HepG2 (cell line): Measurements from ENCODE around the gene BLID. TPM values are rescaled to one million over a fixed set of nuclear protein-coding genes. Genes with fewer than 3 reads are reported as not detected.

ENCODE experiments used
- ATAC-seq: fragments of 200-7000 bp; cut with Tn5 transposase; 3 replicates; pipeline ENCODE4 v1.9.1; 2020; ENCODE audit warnings: mild to moderate bottlenecking, moderate library complexity
- BruUV-seq: library from RNA; stranded (reverse); fragments of 400-500 nt; replicated peaks from 2 replicates; lab custom pipeline; 2021; lab: Mats Ljungman, UMichigan
- CTCF ChIA-PET: fragments of 300-600 bp; formaldehyde crosslinking; extraction: SDS; loops from one replicate; lab custom pipeline; 2021; ENCODE audit warnings: low total read pairs, inconsistent platforms, low intra/inter-chr PET ratio; lab: Yijun Ruan, JAX
- POLR2A ChIA-PET: fragments of 350-600 bp; sonication (Branson Sonifier 250); formaldehyde crosslinking; loops from one replicate; lab custom pipeline; 2020; ENCODE audit warnings: antibody characterized with exemption, inconsistent platforms; lab: Yijun Ruan, JAX
- DNase-seq: peaks from one replicate; pipeline ENCODE4 v3.0.0-alpha.2; 2015; ENCODE audit warnings: low spot score
- FAIRE-seq: peaks from 3 replicates; lab custom pipeline; 2011; peaks lifted over from hg19 to GRCh38; lab: Jason Lieb, UNC
- H2AFZ ChIP-seq: one replicate; pipeline ENCODE4 v1.6.1; 2011; ENCODE audit warnings: low read length, inconsistent platforms
- H3K27ac ChIP-seq: fragments of 300-600 bp; 3 replicates; pipeline ENCODE4 v1.8.0; 2011; ENCODE audit warnings: mixed run types, mild to moderate bottlenecking, mixed read lengths, low read length, inconsistent platforms; ENCODE audit not compliant: insufficient read depth; ENCODE audit errors: extremely low read length
- H3K27me3 ChIP-seq, 2 experiments: fragments of 200-600 bp in 1 of 2; 2 replicates in 1 of 2; 3 replicates in 1 of 2; pipeline versions ENCODE4 v1.6.0 to v1.8.0; 2011; ENCODE audit warnings: low read length in 2 of 2, mild to moderate bottlenecking in 2 of 2, moderate library complexity in 2 of 2, inconsistent platforms in 1 of 2; ENCODE audit not compliant: insufficient read depth in 2 of 2, control insufficient read depth in 1 of 2
- H3K36me3 ChIP-seq, 2 experiments: fragments of 200-600 bp in 1 of 2; replicated peaks in 1 of 2; 2 replicates in 1 of 2; 3 replicates in 1 of 2; pipeline versions ENCODE4 v1.5.1 to v1.8.0; 2011; ENCODE audit warnings: low read length in 2 of 2, inconsistent platforms in 1 of 2; ENCODE audit not compliant: insufficient read depth in 2 of 2, control insufficient read depth in 1 of 2
- H3K4me1 ChIP-seq: 2 replicates; pipeline ENCODE4 v1.5.1; 2012; ENCODE audit warnings: low read length, inconsistent platforms; ENCODE audit not compliant: insufficient read depth
- H3K4me2 ChIP-seq: 2 replicates; pipeline ENCODE4 v1.6.0; 2011; ENCODE audit warnings: low read depth, low read length, inconsistent platforms
- H3K4me3 ChIP-seq, 3 experiments: fragments of 200-600 bp in 1 of 3; sonication (generic), shearing (Covaris generic) in 1 of 3; replicated peaks in 1 of 3; 2 replicates each; pipeline ENCODE4 v1.5.1; 2011 to 2016; ENCODE audit warnings: low read length in 3 of 3, inconsistent platforms in 2 of 3, low read depth in 2 of 3, mild to moderate bottlenecking in 2 of 3, control low read depth in 1 of 3, mixed read lengths in 1 of 3; ENCODE audit not compliant: insufficient read depth in 1 of 3
- H3K79me2 ChIP-seq: one replicate; pipeline ENCODE4 v1.6.1; 2011; ENCODE audit warnings: low read length, inconsistent platforms; ENCODE audit not compliant: insufficient read depth
- H3K9ac ChIP-seq: 2 replicates; pipeline ENCODE4 v1.6.0; 2011; ENCODE audit warnings: mild to moderate bottlenecking, low read depth, low read length, inconsistent platforms; ENCODE audit not compliant: insufficient read depth
- H3K9me3 ChIP-seq: 2 replicates; pipeline ENCODE4 v1.5.1; 2012; ENCODE audit warnings: mild to moderate bottlenecking, low read length
- H4K20me1 ChIP-seq: 2 replicates; pipeline ENCODE4 v1.6.0; 2011; ENCODE audit warnings: inconsistent platforms, mild to moderate bottlenecking, low read length, moderate library complexity; ENCODE audit not compliant: insufficient read depth
- KLF16 ChIP-seq, 2 experiments: sonication (generic) in 1 of 2; formaldehyde crosslinking in 1 of 2; IDR thresholded peaks; 2 replicates each; pipeline versions ENCODE4 v1.6.1 to v1.8.0; 2016 to 2023; ENCODE audit warnings: missing genetic modification reagents in 2 of 2, missing compliant biosample characterization in 1 of 2
- ZNF337 ChIP-seq: sonication (generic); formaldehyde crosslinking; IDR thresholded peaks from 2 replicates; pipeline ENCODE4 v1.5.1; 2020; ENCODE audit warnings: missing genetic modification reagents, low read depth, mild to moderate bottlenecking, borderline replicate concordance
- ZNF703 ChIP-seq: sonication (generic); formaldehyde crosslinking; IDR thresholded peaks from 2 replicates; pipeline ENCODE4 v1.5.1; 2020; ENCODE audit warnings: missing genetic modification reagents, mild to moderate bottlenecking, moderate library complexity, borderline replicate concordance
- ZNF816 ChIP-seq: sonication (generic); formaldehyde crosslinking; IDR thresholded peaks from 2 replicates; pipeline ENCODE4 v1.8.0; 2022; ENCODE audit warnings: missing genetic modification reagents, mild to moderate bottlenecking, borderline replicate concordance
- WGBS: methylation state at CpG from one replicate; pipeline ENCODE4 v1.1.6; 2017; ENCODE audit warnings: low lambda C conversion rate; 5-methylcytosine and 5-hydroxymethylcytosine counted together
- in situ Hi-C: cut with HindIII; loops from 2 replicates; pipeline ENCODE4 v1.10.0; 2017; ENCODE audit warnings: low pct_unique_long_range_greater_than_20kb; ENCODE audit not compliant: extremely low pct_ligation_motif_present
- intact Hi-C: fragments of 100-400 bp; cut with micrococcal nuclease; formaldehyde crosslinking; loops from one replicate; pipeline ENCODE4 v1.10.0; 2022; ENCODE audit not compliant: unreplicated experiment
- polyA plus RNA-seq, 8 experiments: library from polyadenylated mRNA; depleted of rRNA in 3 of 8; stranded (reverse) in 7 of 8; unstranded in 1 of 8; fragments of >200 nt; fragmentation: Illumina TruSeq in 4 of 8; extraction: Trizol in 4 of 8; gene quantifications; 2 replicates each; pipeline versions ENCODE4 v1.2.1 to v1.2.3, GENCODE V29; 2011 to 2016; ENCODE audit warnings: low read depth in 4 of 8, missing spikeins in 1 of 8, mixed read lengths in 1 of 8; ENCODE audit not compliant: insufficient read depth in 1 of 8
- total RNA-seq, 5 experiments: library from RNA; depleted of rRNA; stranded (reverse); fragments of >200 nt; fragmentation: Illumina TruSeq; extraction: Trizol; gene quantifications; 2 replicates each; pipeline ENCODE4 v1.2.3, GENCODE V29; 2016; ENCODE audit warnings: low read depth in 1 of 5
- TF ChIP-seq, protein P1 (sequence below): sonication (generic); formaldehyde crosslinking; IDR thresholded peaks from 2 replicates; pipeline ENCODE4 v1.5.0; 2020; ENCODE audit warnings: missing genetic modification reagents, mild to moderate bottlenecking, borderline replicate concordance
- TF ChIP-seq, protein P2 (sequence below): sonication (generic); formaldehyde crosslinking; IDR thresholded peaks from 2 replicates; pipeline ENCODE4 v1.4.0; 2020; ENCODE audit warnings: missing genetic modification reagents

The BLID gene
- total and polyA plus RNA-seq, 2 of the 13 experiments (the other 11 are each of a cell fraction or from before 2014, with no cell fraction given) = not detected

DNA sequence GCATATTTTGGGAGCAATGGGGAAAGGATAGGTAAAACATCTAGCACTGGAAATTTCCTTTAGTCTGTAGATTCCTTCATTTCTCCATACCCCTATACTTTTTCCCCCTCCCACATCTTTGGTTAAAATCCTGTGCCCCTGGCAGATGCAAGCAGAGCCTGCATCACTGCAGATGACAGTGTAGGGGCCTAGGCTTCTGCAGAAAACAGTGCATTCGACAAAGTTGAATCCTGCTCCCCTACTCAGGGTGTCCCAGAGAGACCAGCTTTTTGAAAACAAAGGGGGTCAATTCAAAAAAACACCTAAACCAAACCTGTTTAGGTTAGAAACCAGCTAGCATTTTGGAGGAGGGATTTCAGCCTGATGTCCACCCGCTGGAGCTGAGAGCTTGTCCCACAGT lies 43.8 kb upstream of the BLID start:
- POLR2A ChIA-PET = no interaction called here
- BruUV-seq = no TSS peak

More for the DNA sequence above, 43.8 kb upstream of the BLID start:
- 28% methylated on average over 2 of the region's 2 CpGs for WGBS
- H3K27me3 ChIP-seq = no peaks in the 10 kb centered on the region
- no peaks in the 10 kb centered on the region for H3K9me3 ChIP-seq
- no peak for DNase-seq
- no peaks in the 10 kb centered on the region for H3K36me3 ChIP-seq
- intact Hi-C loops = no loop called here
- no peak for ATAC-seq
- H3K27ac ChIP-seq = no peak overlapping the region
- TF ChIP-seq KLF16 (CRISPR knock-in tag; IDR thresholded peaks at IDR 0.05) (no peak), ZNF816 (CRISPR knock-in tag) (no peak), ZNF337 (CRISPR knock-in tag) (no peak), ZNF703 (CRISPR knock-in tag) (no peak)
- TF ChIP-seq, protein P1, sequence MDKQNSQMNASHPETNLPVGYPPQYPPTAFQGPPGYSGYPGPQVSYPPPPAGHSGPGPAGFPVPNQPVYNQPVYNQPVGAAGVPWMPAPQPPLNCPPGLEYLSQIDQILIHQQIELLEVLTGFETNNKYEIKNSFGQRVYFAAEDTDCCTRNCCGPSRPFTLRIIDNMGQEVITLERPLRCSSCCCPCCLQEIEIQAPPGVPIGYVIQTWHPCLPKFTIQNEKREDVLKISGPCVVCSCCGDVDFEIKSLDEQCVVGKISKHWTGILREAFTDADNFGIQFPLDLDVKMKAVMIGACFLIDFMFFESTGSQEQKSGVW (CRISPR knock-in tag) = no peak
- TF ChIP-seq, protein P2, sequence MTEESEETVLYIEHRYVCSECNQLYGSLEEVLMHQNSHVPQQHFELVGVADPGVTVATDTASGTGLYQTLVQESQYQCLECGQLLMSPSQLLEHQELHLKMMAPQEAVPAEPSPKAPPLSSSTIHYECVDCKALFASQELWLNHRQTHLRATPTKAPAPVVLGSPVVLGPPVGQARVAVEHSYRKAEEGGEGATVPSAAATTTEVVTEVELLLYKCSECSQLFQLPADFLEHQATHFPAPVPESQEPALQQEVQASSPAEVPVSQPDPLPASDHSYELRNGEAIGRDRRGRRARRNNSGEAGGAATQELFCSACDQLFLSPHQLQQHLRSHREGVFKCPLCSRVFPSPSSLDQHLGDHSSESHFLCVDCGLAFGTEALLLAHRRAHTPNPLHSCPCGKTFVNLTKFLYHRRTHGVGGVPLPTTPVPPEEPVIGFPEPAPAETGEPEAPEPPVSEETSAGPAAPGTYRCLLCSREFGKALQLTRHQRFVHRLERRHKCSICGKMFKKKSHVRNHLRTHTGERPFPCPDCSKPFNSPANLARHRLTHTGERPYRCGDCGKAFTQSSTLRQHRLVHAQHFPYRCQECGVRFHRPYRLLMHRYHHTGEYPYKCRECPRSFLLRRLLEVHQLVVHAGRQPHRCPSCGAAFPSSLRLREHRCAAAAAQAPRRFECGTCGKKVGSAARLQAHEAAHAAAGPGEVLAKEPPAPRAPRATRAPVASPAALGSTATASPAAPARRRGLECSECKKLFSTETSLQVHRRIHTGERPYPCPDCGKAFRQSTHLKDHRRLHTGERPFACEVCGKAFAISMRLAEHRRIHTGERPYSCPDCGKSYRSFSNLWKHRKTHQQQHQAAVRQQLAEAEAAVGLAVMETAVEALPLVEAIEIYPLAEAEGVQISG (CRISPR knock-in tag) = no peak
- TF ChIP-seq, all 625 proteins: peak for 0
- CTCF ChIA-PET = no interaction called here
- no peak for FAIRE-seq
- no peak overlapping the region for H3K4me3 ChIP-seq
- no peaks in the 10 kb centered on the region for H3K4me1 ChIP-seq
- no peaks in the 10 kb centered on the region for H3K79me2 ChIP-seq
- no peak overlapping the region for H2AFZ ChIP-seq
- H3K9ac ChIP-seq = no peak overlapping the region
- in situ Hi-C loops = no loop called here
- no peak overlapping the region for H3K4me2 ChIP-seq
- no peaks in the 10 kb centered on the region for H4K20me1 ChIP-seq
